ENCODE results near the gene XRCC4. TPM values are rescaled to one million over a fixed set of nuclear protein-coding genes. Genes with fewer than 3 reads are reported as not detected.

Gene XRCC4
- total and polyA plus RNA-seq, 2 of the 8 experiments (the other 6 are each of a cell fraction or from before 2014, with no cell fraction given): 3.0 to 8.3 TPM

DNA sequence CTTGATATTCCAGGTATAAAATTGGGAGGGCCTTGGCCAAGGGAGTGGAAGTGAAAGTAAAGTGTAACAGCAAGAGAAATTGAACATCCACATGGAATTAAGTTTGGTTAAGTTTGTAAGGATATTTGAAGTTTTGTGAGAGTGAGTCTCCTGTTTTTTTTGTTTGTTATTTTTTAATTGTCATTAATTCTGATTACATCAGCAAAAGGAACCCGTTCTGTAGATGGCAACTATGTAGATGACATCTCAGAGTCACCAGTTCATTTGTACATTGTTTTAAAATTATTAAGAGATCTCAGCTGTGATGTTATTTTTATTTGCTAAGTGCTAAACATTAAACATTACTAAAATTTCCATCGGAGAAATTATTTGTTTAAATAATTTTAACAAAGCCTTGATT lies 65.2 kb downstream of the XRCC4 start:
- no peak overlapping the region for H3K4ac ChIP-seq (replicated peaks; ENCODE audit: insufficient read length, low read depth, low read length)
- H3K23ac ChIP-seq (ENCODE audit: insufficient read length): no peak overlapping the region
- no peaks in the 10 kb centered on the region for H3K36me3 ChIP-seq (ENCODE audit: control insufficient read depth in 2 of 4, insufficient read depth in 4 of 4, low read length in 3 of 4)
- no peaks in the 10 kb centered on the region for H3K27me3 ChIP-seq (replicated peaks in 1 of 4; ENCODE audit: control insufficient read depth in 3 of 4, extremely low read depth in 1 of 4, insufficient read depth in 3 of 4, low read length in 3 of 4)
- no peak overlapping the region for H3K27ac ChIP-seq (ENCODE audit: low read depth, low read length)
- H2BK20ac ChIP-seq (ENCODE audit: low read length): no peak overlapping the region
- no peak overlapping the region for H4K8ac ChIP-seq (ENCODE audit: extremely low read depth, insufficient read depth, low read length)
- no peak overlapping the region for H3K56ac ChIP-seq (replicated peaks; ENCODE audit: insufficient read length, low read depth, low read length)
- H4K91ac ChIP-seq (replicated peaks; ENCODE audit: insufficient read length, low read length): no peak overlapping the region
- H3K4me2 ChIP-seq (ENCODE audit: insufficient read depth in 1 of 2, low read depth in 2 of 2, low read length in 2 of 2): no peak overlapping the region
- no peak overlapping the region for H2BK5ac ChIP-seq (ENCODE audit: low read depth, low read length)
- no peak overlapping the region for H2BK12ac ChIP-seq (ENCODE audit: low read depth, low read length)
- no peaks in the 10 kb centered on the region for H3K79me2 ChIP-seq (ENCODE audit: control insufficient read depth in 1 of 2, insufficient read depth in 2 of 2, low read length in 2 of 2)
- H2BK15ac ChIP-seq (ENCODE audit: low read length): no peak overlapping the region
- H3K23me2 ChIP-seq (ENCODE audit: low read depth, low read length): no peaks in the 10 kb centered on the region; the same call in 1 of the 2 replicates
- no peak overlapping the region for H2AFZ ChIP-seq (ENCODE audit: low read length)
- no peaks in the 10 kb centered on the region for H4K20me1 ChIP-seq (replicated peaks in 1 of 2; ENCODE audit: control insufficient read depth in 1 of 2, insufficient read depth in 2 of 2, low read length in 2 of 2)
- CTCF ChIA-PET (ENCODE audit: partially characterized antibody): no interaction called here
- H2BK120ac ChIP-seq (replicated peaks; ENCODE audit: low read depth, low read length): no peak overlapping the region
- H4K5ac ChIP-seq (ENCODE audit: insufficient read length, low read depth, low read length): no peak overlapping the region
- no peak overlapping the region for H3K9ac ChIP-seq (replicated peaks in 1 of 4; ENCODE audit: extremely low read depth in 1 of 4, low read depth in 3 of 4, low read length in 3 of 4)
- H3K14ac ChIP-seq (ENCODE audit: insufficient read length): no peak overlapping the region
- WGBS, 2 experiments (ENCODE audit: extremely low coverage in 1 of 2, insufficient coverage in 1 of 2, insufficient read length in 1 of 2, insufficient replicate concordance in 2 of 2, low coverage in 1 of 2, low lambda C conversion rate in 2 of 2, missing lambda C conversion rate in 1 of 2): 89% methylated on average over 2 of the region's 2 CpGs; no CpG with 5 or more reads in 1 of the 2 experiments
- DNase-seq (ENCODE audit: low read depth in 1 of 2, low spot score in 2 of 2) (no peak), FAIRE-seq (no peak)
- no peaks in the 10 kb centered on the region for H3K79me1 ChIP-seq (ENCODE audit: low read depth, low read length)
- TF ChIP-seq SIN3A (conservative IDR thresholded peaks at IDR 0.05 in 1 of 2, IDR thresholded peaks at IDR 0.05 in 1 of 2; ENCODE audit: low read depth in 1 of 2, low read length in 2 of 2) (no peak), RXRA (IDR thresholded peaks at IDR 0.05; ENCODE audit: insufficient read depth, low read depth, low read length) (no peak), POLR2AphosphoS5 (IDR thresholded peaks at IDR 0.05; ENCODE audit: low read depth, low read length) (no peak), KDM4A (IDR thresholded peaks at IDR 0.05; ENCODE audit: low read depth, low read length, severe bottlenecking) (no peak), EGR1 (IDR thresholded peaks at IDR 0.05; ENCODE audit: borderline replicate concordance, low read depth, low read length) (no peak), HDAC6 (IDR thresholded peaks at IDR 0.05; ENCODE audit: low read depth, low read length) (no peak), RAD21 (IDR thresholded peaks at IDR 0.05 in 1 of 2, conservative IDR thresholded peaks at IDR 0.05 in 1 of 2; ENCODE audit: low read depth in 2 of 2, low read length in 2 of 2) (no peak), RBBP5 (IDR thresholded peaks at IDR 0.05; ENCODE audit: borderline replicate concordance, low read depth, low read length) (no peak), BCL11A (IDR thresholded peaks at IDR 0.05; ENCODE audit: low read depth in 2 of 2, low read length in 2 of 2) (no peak), NRF1 (IDR thresholded peaks at IDR 0.05; ENCODE audit: low read depth, low read length) (no peak), SP4 (IDR thresholded peaks at IDR 0.05; ENCODE audit: low read length) (no peak), CBX8 (IDR thresholded peaks at IDR 0.05; ENCODE audit: borderline replicate concordance, low read depth, low read length) (no peak)
- H3K4me3 ChIP-seq (ENCODE audit: extremely low read depth in 1 of 4, insufficient read depth in 2 of 4, low read depth in 3 of 4, low read length in 4 of 4): no peak overlapping the region
- H3K9me3 ChIP-seq (ENCODE audit: insufficient read depth in 2 of 2, low read depth in 1 of 2, low read length in 1 of 2): no peaks in the 10 kb centered on the region
- no peak overlapping the region for H3K18ac ChIP-seq (ENCODE audit: extremely low read depth, low read length)
- POLR2A ChIA-PET (ENCODE audit: partially characterized antibody): no interaction called here
- no peak overlapping the region for H2AK5ac ChIP-seq (ENCODE audit: low read depth, low read length)
- no peaks in the 10 kb centered on the region for H3K4me1 ChIP-seq (replicated peaks in 1 of 4; ENCODE audit: control insufficient read depth in 3 of 4, insufficient read depth in 4 of 4, low read length in 3 of 4)
